Activated T-helper 1 cell treated with anti-CD3 and anti-CD28 coated beads, Interleukin-2, amount 50 U/mL, for 16 hours (primary cell): Measurements from ENCODE around the gene KLF6.

Experiments
- DNase-seq, 2 donors: peaks; one replicate each; pipeline ENCODE4 v3.0.0-alpha.2; 2020; ENCODE audit warnings: low read depth in 1 of 2, low spot score in 1 of 2

Gene KLF6

GRCh38 chr10:3784510-3785250 is at the start of gene KLF6:
Gene KLF6, minus strand, starts transcription at chr10:3785209. Its CDS starts 195 bp downstream, at chr10:3785014.
- DNase-seq, result no peak

- no peak for DNase-seq
Measured at GRCh38 chr10:3834404-3834803, 49.4 kb upstream of the KLF6 start.

- no peak for DNase-seq
Measured at GRCh38 chr10:3833046-3833445, 48.0 kb upstream of the KLF6 start.

GRCh38 chr10:3832022-3832786 is 47.2 kb upstream of the KLF6 start:
- no peak for DNase-seq

DNA sequence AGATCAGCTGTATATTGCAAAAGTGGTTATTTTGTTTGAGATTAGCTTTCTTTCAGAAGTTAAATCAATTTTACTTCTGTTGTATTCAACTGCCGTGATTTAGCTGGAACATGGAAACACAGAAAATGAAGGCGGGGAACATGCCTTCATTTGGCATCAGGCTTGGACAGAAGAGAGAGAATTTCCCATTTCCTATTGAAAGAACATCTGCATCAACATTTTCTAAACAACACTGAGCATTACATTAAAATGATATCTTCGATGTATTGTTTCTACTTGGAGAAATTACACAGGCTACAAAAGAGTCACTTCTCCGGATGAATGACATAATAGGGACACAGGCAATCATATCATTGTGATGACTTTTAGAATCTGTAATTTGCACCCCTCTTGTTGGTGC is 46.6 kb upstream of the KLF6 start:
- DNase-seq, result no peak

DNA sequence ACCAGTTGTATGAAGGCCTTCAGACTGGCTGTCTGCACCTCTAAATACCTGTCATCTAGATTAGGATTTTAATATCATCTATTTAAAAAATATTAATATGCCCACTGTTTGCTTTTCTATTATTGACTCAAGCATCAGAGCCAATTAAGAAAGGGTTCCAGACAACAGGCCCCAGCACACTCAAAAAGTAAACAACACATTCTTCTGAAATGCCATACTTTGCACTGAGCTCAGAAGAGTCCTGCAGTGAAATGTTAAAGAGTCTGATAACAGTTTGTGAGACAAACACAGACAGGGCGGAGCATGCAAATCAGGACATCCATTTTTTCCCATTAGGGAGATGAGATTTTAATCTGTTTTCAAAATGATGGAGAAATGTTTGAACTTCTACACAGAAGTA is 45.9 kb upstream of the KLF6 start:
- DNase-seq, result no peak

- no peak for DNase-seq
Measured at GRCh38 chr10:3829156-3830050, 44.4 kb upstream of the KLF6 start.

DNA sequence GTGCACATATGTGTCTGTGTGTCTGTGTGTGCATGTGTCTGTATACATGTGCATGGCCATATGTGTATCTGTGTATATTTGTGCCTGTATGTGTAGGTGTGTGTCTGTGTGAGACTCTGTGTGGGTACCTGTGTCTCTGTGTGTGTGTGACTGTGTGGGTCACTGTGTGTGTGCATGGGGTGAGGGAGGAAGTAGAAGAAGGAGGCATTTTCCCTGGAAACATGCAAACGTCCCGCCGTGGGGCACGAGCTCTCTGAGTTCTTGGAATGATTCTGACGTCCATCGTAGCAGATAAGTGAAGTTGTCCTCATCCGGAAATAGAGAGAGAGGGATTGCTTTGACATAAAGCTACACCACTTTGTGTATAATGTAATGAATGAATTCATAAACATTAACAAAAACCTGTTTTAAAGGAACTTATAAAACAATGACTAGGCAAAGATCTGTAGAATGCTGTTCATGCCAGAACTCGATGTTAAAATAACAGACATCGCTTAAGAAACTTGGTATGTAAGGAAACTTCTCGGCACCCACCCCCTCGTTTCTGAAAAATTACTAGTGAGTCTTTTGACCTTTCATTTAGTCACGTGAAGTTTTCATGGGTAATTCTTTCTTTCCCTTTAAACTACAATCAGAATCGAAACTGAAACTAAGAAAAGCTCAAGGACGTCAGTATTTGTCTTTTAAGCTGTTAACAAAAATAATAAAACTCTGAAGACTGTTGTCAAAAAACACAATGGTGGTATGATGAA is 43.6 kb upstream of the KLF6 start:
- no peak for DNase-seq

DNA sequence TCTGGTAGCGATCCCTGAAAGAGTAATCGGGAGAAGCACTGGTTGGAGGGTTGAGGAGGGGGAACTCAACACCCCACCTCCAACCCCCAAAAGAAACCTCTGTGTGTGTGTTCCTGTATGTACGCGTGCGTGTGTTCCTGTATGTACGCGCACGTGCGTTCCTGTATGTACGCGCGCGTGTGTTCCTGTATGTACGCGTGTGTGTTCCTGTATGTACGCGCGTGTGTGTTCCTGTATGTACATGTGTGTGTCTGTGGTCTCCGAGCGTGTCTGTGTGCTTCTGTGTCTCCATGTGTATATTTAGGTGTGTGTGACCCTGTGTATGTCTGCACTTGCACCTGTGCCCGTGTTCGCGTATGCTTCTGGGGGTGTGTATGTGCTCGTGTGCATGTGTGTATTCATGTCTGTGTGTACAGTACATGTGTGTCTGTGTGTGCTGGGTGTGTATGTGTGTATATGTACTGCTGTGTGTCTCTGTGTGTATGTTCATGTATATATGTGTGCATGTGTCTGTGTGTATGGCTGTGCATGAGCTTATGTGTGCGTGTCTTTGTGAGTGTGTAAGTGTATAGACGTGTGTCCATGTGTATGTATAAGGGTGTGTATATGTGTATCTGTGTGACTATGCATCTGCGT is 42.9 kb upstream of the KLF6 start:
- no peak for DNase-seq

DNA sequence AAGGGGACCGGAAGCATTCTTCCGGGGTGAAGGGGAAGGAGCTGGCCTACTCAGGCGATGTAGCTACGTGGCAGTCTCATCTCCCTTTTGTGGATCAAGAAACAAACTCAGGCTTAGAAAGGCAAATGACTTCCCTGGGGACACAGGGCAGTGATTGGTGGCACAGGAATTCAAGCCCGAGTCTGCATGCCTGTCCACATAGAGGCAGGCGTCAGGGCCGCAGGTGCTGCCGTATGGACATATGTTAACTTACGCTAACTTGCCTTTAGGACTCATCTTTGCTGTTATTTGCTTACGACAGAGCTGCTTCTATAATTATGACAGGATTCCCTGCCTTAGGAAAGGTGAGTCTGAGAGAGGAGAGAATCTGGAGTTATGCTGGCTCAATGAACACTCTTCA is 42.3 kb upstream of the KLF6 start:
- no peak for DNase-seq

DNA sequence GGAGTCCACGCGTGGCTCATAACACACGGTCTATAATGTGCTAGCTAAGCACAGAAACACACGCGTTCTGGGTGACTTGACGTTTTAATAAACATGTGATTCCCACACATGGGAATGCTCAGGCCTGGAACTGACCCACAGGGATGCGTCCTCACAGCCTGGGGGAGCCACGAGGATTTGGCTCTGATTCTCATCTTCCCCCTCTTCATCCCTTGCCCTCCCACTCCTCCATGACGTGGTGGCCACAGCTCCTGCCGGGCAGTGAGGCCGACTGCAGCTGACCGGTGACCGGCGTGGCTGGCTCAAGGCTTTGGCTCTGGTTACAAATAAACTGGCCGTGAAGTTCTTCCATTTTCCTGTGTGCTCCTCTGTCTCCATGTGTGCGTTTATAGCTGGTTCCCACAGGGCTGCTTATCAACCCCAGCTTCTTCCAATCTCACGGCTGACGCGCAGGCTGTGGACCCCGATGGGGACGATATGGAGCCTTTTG is 40.9 kb upstream of the KLF6 start:
- no peak for DNase-seq

GRCh38 chr10:3825244-3825643 is 40.2 kb upstream of the KLF6 start:
- DNase-seq, result no peak

DNA sequence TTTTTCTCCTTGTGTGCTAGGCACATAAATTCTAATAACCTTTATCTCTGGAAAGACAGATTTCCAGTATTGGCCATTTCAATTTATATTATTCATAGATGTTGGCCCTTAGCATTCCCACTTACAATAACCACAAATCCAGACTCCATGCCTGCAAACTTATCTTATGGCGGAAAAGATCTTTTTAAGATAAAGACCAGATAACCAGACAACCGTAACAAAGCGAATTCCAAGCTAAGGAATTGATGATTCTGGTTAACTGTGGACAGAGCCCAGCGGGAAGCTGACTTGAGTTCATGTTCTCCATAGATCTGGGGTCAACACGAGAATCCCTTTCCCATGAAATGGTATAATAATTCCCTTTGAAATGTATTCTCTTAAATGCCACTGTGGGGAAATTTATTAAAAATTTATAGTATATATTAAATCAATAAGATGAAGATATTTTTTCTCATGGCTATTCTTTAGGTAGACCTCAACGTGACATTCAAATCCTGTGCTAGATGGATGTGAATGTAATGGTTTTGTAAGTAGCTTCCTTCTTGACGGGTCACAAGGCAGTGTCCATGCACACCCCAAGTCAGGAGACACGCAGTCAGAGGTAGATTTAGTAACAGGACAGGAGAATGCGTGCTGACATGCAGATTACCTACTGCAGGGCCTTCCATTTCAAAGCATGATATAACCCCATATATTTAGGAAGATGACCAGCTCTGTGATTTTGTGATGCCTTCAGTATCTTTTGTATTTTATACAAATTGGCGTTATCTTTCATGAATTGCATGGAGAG is 37.7 kb upstream of the KLF6 start:
- no peak for DNase-seq

DNA sequence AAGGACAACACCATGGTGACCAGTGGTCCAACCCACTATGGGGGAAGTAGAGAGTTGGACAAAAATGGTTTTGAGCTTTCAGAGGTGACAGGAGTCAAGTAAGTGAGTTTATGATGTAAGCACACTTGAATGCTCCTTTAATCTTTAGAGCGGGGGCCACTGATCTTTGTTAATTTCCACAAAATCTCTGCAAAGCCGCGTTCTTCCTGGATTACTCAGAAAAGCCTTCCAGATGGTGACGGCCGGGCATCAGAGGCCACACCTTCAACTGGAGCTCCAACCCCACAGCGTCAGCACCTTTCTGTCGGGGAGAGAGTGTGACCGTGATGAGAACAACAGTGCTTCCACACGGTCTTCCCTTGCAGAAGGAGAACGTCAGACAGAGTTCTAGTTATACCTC is 35.2 kb upstream of the KLF6 start:
- no peak for DNase-seq

GRCh38 chr10:3816995-3817394 is 32.0 kb upstream of the KLF6 start:
- DNase-seq, result no peak

DNA sequence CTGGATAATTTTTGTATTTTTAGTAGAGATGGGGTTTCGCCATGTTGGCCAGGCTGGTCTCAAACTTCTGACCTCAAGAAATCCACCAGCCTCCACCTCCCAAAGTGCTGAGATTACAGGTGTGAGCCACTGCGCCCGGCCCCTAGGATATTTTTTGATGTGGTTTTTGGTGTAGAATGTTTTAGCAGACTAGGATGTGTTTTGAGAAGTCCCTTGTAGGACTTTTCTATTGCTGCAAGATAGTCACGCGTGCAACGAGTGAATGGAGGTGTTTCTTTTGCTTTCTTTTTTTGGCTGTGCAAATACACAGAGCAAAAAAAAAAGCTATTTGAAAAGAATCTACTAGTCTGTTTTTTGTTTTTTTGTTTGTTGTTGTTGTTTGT is 29.8 kb upstream of the KLF6 start:
- DNase-seq, result no peak

- DNase-seq, result no peak
Measured at GRCh38 chr10:3813986-3814837, 29.2 kb upstream of the KLF6 start.

- DNase-seq, result no peak
Measured at GRCh38 chr10:3813267-3813666, 28.3 kb upstream of the KLF6 start.

- no peak for DNase-seq
Measured at GRCh38 chr10:3812141-3812540, 27.1 kb upstream of the KLF6 start.
